ENCODE results near the gene LONP2.
A peak's percentile ranks its signal among the peaks of the same experiment; 100 is the strongest.

DNA sequence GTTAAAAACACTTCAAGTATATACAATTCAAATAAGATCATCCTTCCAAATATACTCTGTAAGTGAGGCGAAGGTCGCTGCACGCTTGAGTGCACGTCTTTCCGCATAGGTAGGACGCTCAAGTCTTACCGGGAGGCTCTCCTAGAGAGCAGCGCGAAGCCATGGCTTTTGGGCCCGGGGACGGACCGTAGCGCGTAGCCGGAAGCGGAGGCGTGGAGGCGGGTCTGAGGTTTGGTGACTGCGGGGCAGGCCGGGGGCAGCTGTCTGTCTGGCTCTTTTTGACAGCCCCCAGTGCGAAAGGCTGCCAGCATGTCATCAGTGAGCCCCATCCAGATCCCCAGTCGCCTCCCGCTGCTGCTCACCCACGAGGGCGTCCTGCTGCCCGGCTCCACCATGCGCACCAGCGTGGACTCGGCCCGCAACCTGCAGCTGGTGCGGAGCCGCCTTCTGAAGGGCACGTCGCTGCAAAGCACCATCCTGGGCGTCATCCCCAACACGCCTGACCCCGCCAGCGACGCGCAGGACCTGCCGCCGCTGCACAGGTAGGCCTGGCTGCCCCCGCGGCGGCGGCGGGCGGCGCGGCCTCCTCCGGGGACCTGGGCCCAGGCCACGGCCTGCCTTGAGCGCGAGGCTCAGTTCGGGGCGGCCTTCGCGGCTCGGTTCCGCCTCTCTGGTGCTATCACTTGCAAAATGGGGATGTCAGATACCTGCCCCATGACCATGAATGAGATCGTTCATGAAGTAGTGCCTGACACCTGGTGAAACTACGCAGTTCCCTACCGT lies at the start of gene LONP2:
- peak; percentile 91 to 95 (median 94) for TF ChIP-seq POLR2AphosphoS5 (IDR thresholded peaks at IDR 0.05)
- TF ChIP-seq CTCF (IDR thresholded peaks at IDR 0.05 in 8 of 11, conservative IDR thresholded peaks at IDR 0.05 in 3 of 11): no peak
- TF ChIP-seq POLR2A (IDR thresholded peaks at IDR 0.05): no peak

Measured in spleen (tissue), 7 donors.